Prostate gland (tissue), 2 donors: ENCODE measurements around the gene KCNQ5. TPM values are rescaled to one million over a fixed set of nuclear protein-coding genes. Genes with fewer than 3 reads are reported as not detected.

Experiments
- DNase-seq: peaks from one replicate; pipeline ENCODE4 v3.0.0-alpha.2; 2019; ENCODE audit warnings: low spot score
- H3K27ac ChIP-seq, 2 donors: fragments of 200-600 bp; sonication (generic); 2 replicates each; pipeline ENCODE4 v1.5.1; 2017 to 2019
- H3K27me3 ChIP-seq: fragments of 200-600 bp; sonication (generic); replicated peaks from 2 replicates; pipeline ENCODE4 v1.5.1; 2019; ENCODE audit not compliant: insufficient read depth
- H3K36me3 ChIP-seq, 2 donors: fragments of 200-600 bp; sonication (generic); 1 replicate in 1 of 2; 2 replicates in 1 of 2; pipeline versions ENCODE4 v1.5.1 to v1.8.1; 2017 to 2019
- H3K4me1 ChIP-seq: fragments of 200-600 bp; sonication (generic); replicated peaks from 2 replicates; pipeline ENCODE4 v1.5.1; 2019
- H3K4me3 ChIP-seq, 2 donors: fragments of 200-600 bp; sonication (generic); 2 replicates each; pipeline ENCODE4 v1.5.1; 2017 to 2019
- H3K9me3 ChIP-seq: fragments of 200-600 bp; sonication (generic); 2 replicates; pipeline ENCODE4 v1.5.1; 2017
- CTCF ChIP-seq, 4 experiments: fragments of 200-600 bp in 2 of 4; fragments of 450-650 bp in 2 of 4; sonication (generic) in 2 of 4; IDR thresholded peaks; 1 replicate in 3 of 4; 2 replicates in 1 of 4; pipeline ENCODE4 v1.5.1; 2016 to 2019; ENCODE audit warnings: antibody characterized with exemption in 4 of 4, mild to moderate bottlenecking in 2 of 4, moderate library complexity in 2 of 4
- POLR2A ChIP-seq: fragments of 450-650 bp; IDR thresholded peaks from one replicate; pipeline ENCODE4 v1.6.1; 2016; ENCODE audit warnings: antibody characterized with exemption, mild to moderate bottlenecking
- POLR2AphosphoS5 ChIP-seq: sonication (generic); formaldehyde crosslinking; IDR thresholded peaks from one replicate; pipeline ENCODE4 v1.6.1; 2017; ENCODE audit warnings: antibody characterized with exemption
- WGBS: methylation state at CpG from one replicate; pipeline ENCODE4 v1.1.5; 2018; 5-methylcytosine and 5-hydroxymethylcytosine counted together
- intact Hi-C: fragments of 100-400 bp; cut with DNase I; formaldehyde crosslinking; loops from one replicate; pipeline ENCODE4 v1.14.2; 2022
- total RNA-seq, 2 donors: library from RNA; depleted of rRNA; stranded (reverse); fragments of >200 nt; gene quantifications; one replicate each; pipeline ENCODE4 v1.1.0, GENCODE V29; 2016

The KCNQ5 gene
- total RNA-seq, 2 donors from 2014 or later = 3.6 to 4.1 TPM

GRCh38 chr6:72624557-72625160 lies 2.8 kb downstream of the KCNQ5 start:
- Histone ChIP-seq H3K27me3 (no peaks in the 10 kb centered on the region), H3K27ac (no peak overlapping the region), H3K4me1 (peaks cover 6% of the 10 kb centered on the region), H3K4me3 (no peak overlapping the region), H3K36me3 (no peaks in the 10 kb centered on the region), H3K9me3 (no peaks in the 10 kb centered on the region)
- intact Hi-C loops = no loop called here
- TF ChIP-seq POLR2AphosphoS5 (no peak), POLR2A (no peak), CTCF (IDR thresholded peaks at IDR 0.05) (peak in 3 of 4 experiments; percentile 21 to 49 (median 39))
- DNase-seq = no peak
- WGBS = 32% methylated on average over 3 of the region's 3 CpGs

- H3K27ac ChIP-seq = no peak overlapping the region
- no peak overlapping the region for H3K4me3 ChIP-seq
- H3K4me1 ChIP-seq = peaks cover 5% of the 10 kb centered on the region
- H3K27me3 ChIP-seq = no peaks in the 10 kb centered on the region
- intact Hi-C loops = no loop called here
- no peak for DNase-seq
- TF ChIP-seq POLR2AphosphoS5 (no peak), POLR2A (no peak), CTCF (IDR thresholded peaks at IDR 0.05) (no peak)
- H3K9me3 ChIP-seq = no peaks in the 10 kb centered on the region
- H3K36me3 ChIP-seq = no peaks in the 10 kb centered on the region
- WGBS = 95% methylated on average over 2 of the region's 2 CpGs
Observed at GRCh38 chr6:72626126-72626525, 4.3 kb downstream of the KCNQ5 start.

GRCh38 chr6:72627539-72627938 lies 5.7 kb downstream of the KCNQ5 start:
- no peak overlapping the region for H3K27ac ChIP-seq
- H3K36me3 ChIP-seq = no peaks in the 10 kb centered on the region
- H3K27me3 ChIP-seq = no peaks in the 10 kb centered on the region
- no peak overlapping the region for H3K4me3 ChIP-seq
- no peaks in the 10 kb centered on the region for H3K4me1 ChIP-seq
- no peak for DNase-seq
- intact Hi-C loops = no loop called here
- TF ChIP-seq POLR2A (no peak), CTCF (IDR thresholded peaks at IDR 0.05) (no peak), POLR2AphosphoS5 (no peak)
- H3K9me3 ChIP-seq = no peaks in the 10 kb centered on the region

- no peaks in the 10 kb centered on the region for H3K9me3 ChIP-seq
- no peaks in the 10 kb centered on the region for H3K4me1 ChIP-seq
- no peak overlapping the region for H3K4me3 ChIP-seq
- no peaks in the 10 kb centered on the region for H3K27me3 ChIP-seq
- TF ChIP-seq POLR2AphosphoS5 (no peak), POLR2A (no peak), CTCF (IDR thresholded peaks at IDR 0.05) (no peak)
- no peak overlapping the region for H3K27ac ChIP-seq
- intact Hi-C loops = no loop called here
- H3K36me3 ChIP-seq = no peaks in the 10 kb centered on the region
- DNase-seq = no peak
Observed at GRCh38 chr6:72631480-72631879, 9.6 kb downstream of the KCNQ5 start.

- Histone ChIP-seq H3K4me3 (no peak overlapping the region), H3K27me3 (no peaks in the 10 kb centered on the region), H3K9me3 (no peaks in the 10 kb centered on the region), H3K36me3 (no peaks in the 10 kb centered on the region), H3K4me1 (no peaks in the 10 kb centered on the region), H3K27ac (no peak overlapping the region)
- TF ChIP-seq POLR2AphosphoS5 = no peak
- TF ChIP-seq CTCF (IDR thresholded peaks at IDR 0.05) = no peak
- no peak for TF ChIP-seq POLR2A
- 93% methylated on average over 2 of the region's 2 CpGs for WGBS
- no peak for DNase-seq
- intact Hi-C loops = no loop called here
Observed at GRCh38 chr6:72635636-72636035, 13.8 kb downstream of the KCNQ5 start.
